Endodermal cell (in vitro differentiated cells): ENCODE measurements around the gene KLHL20. TPM values are rescaled to one million over a fixed set of nuclear protein-coding genes. Genes with fewer than 3 reads are reported as not detected.
"Not testable (repeated sequence)": the region's sequence is repeated elsewhere in the genome, so short reads cannot be mapped to it uniquely, and the experiment has no call there.

ENCODE experiments used
- DNase-seq: peaks from one replicate; pipeline ENCODE4 v3.0.0-alpha.2; 2017
- H3K27ac ChIP-seq: 2 replicates; pipeline ENCODE4 v1.5.1; 2013; ENCODE audit warnings: mild to moderate bottlenecking, low read depth, low read length, moderate library complexity
- H3K27me3 ChIP-seq: 2 replicates; pipeline ENCODE4 v1.6.1; 2013; ENCODE audit warnings: mild to moderate bottlenecking, low read length, moderate library complexity; ENCODE audit not compliant: insufficient read depth, control insufficient read depth, poor library complexity, severe bottlenecking
- H3K36me3 ChIP-seq: 2 replicates; pipeline ENCODE4 v1.7.0; 2013; ENCODE audit warnings: mild to moderate bottlenecking, low read length, moderate library complexity; ENCODE audit not compliant: control insufficient read depth, insufficient read depth
- H3K4me1 ChIP-seq: one replicate; pipeline ENCODE4 v1.7.0; 2013; ENCODE audit warnings: low read length; ENCODE audit not compliant: control insufficient read depth, insufficient read depth
- H3K4me3 ChIP-seq: 2 replicates; pipeline ENCODE4 v1.5.1; 2013; ENCODE audit warnings: mild to moderate bottlenecking, low read length, moderate library complexity
- H3K9ac ChIP-seq: 2 replicates; pipeline ENCODE4 v1.6.1; 2013; ENCODE audit warnings: mild to moderate bottlenecking, low read length, moderate library complexity; ENCODE audit not compliant: poor library complexity, severe bottlenecking; ENCODE audit errors: extremely low read depth
- H3K9me3 ChIP-seq: 2 replicates; pipeline ENCODE4 v1.6.1; 2013; ENCODE audit warnings: mild to moderate bottlenecking, low read length, moderate library complexity; ENCODE audit not compliant: control insufficient read depth
- H3K27ac Mint-ChIP-seq: 2 replicates; pipeline ENCODE4 v1.8.0; 2020; ENCODE audit warnings: mixed read lengths
- H3K27me3 Mint-ChIP-seq: 2 replicates; pipeline ENCODE4 v1.8.0; 2021; ENCODE audit warnings: mild to moderate bottlenecking, mixed read lengths; ENCODE audit not compliant: insufficient read depth
- H3K36me3 Mint-ChIP-seq: 2 replicates; pipeline ENCODE4 v1.8.0; 2020; ENCODE audit warnings: low read depth, mixed read lengths
- H3K4me1 Mint-ChIP-seq: 2 replicates; pipeline ENCODE4 v1.8.0; 2020; ENCODE audit warnings: mixed read lengths
- H3K4me3 Mint-ChIP-seq: 2 replicates; pipeline ENCODE4 v1.8.0; 2020; ENCODE audit warnings: mild to moderate bottlenecking, moderate library complexity, mixed read lengths
- H3K9me3 Mint-ChIP-seq: 2 replicates; pipeline ENCODE4 v1.8.0; 2020; ENCODE audit warnings: mild to moderate bottlenecking, mixed read lengths
- CTCF ChIP-seq: fragments of 200-600 bp; sonication (generic); conservative IDR thresholded peaks from 2 replicates; pipeline ENCODE4 v1.5.0; 2021; ENCODE audit warnings: antibody characterized with exemption, mild to moderate bottlenecking
- WGBS, 2 experiments: methylation state at CpG; one replicate each; pipeline versions ENCODE4 v1.1.5 to v1.1.7; 2013; ENCODE audit warnings: missing lambda C conversion rate in 2 of 2, mixed read lengths in 1 of 2; ENCODE audit not compliant: insufficient coverage in 1 of 2, insufficient read length in 1 of 2; 5-methylcytosine and 5-hydroxymethylcytosine counted together
- total RNA-seq, 2 donors: library from RNA; stranded (reverse); fragmentation: NEBNext Ultra II Directional in 1 of 2; extraction: Animal tissue kit (Norgen Biotek cat#: 25700) in 1 of 2; gene quantifications; 2 replicates in 1 of 2; 3 replicates in 1 of 2; pipeline ENCODE4 v1.2.1, GENCODE V29; 2021

KLHL20 gene
- total RNA-seq, 2 donors from 2014 or later, result 15.6 to 17.3 TPM

- H3K9me3 Mint-ChIP-seq, result peaks cover 45% of the 10 kb centered on the region
- 86 to 97% methylated on average over 3 to 5 of the region's 5 CpGs for WGBS, 2 experiments
- TF ChIP-seq CTCF, result no peak
- DNase-seq, result no peak
- H3K27ac Mint-ChIP-seq, result peak overlapping the region; percentile 71
- peaks cover 82% of the 10 kb centered on the region for H3K36me3 Mint-ChIP-seq
- Histone ChIP-seq H3K27ac (no peak overlapping the region), H3K4me3 (no peak overlapping the region), H3K4me1 (no peaks in the 10 kb centered on the region), H3K36me3 (peaks cover 49% of the 10 kb centered on the region), H3K27me3 (no peaks in the 10 kb centered on the region), H3K9ac (no peak overlapping the region), H3K9me3 (peaks cover 36% of the 10 kb centered on the region)
- no peaks in the 10 kb centered on the region for H3K4me1 Mint-ChIP-seq
- H3K27me3 Mint-ChIP-seq, result no peaks in the 10 kb centered on the region
- H3K4me3 Mint-ChIP-seq, result no peak overlapping the region
Observed at GRCh38 chr1:173758980-173759379, 44.2 kb downstream of the KLHL20 start.

- H3K27me3 Mint-ChIP-seq, H3K4me1 ChIP-seq, H3K27ac Mint-ChIP-seq, H3K27me3 ChIP-seq, H3K9ac ChIP-seq, DNase-seq, H3K27ac ChIP-seq, H3K4me1 Mint-ChIP-seq, H3K4me3 Mint-ChIP-seq: not testable (repeated sequence)
- H3K36me3 Mint-ChIP-seq, result peaks cover 52% of the 10 kb centered on the region
- H3K36me3 ChIP-seq, result peaks cover 34% of the 10 kb centered on the region
- peak overlapping the region; percentile 12 for H3K4me3 ChIP-seq
- 95 to 96% methylated on average over 6 of the region's 6 CpGs for WGBS, 2 experiments
- H3K9me3 Mint-ChIP-seq, result peaks cover 47% of the 10 kb centered on the region
- H3K9me3 ChIP-seq, result peaks cover 41% of the 10 kb centered on the region
Observed at GRCh38 chr1:173764331-173764730, 49.5 kb downstream of the KLHL20 start.

DNA sequence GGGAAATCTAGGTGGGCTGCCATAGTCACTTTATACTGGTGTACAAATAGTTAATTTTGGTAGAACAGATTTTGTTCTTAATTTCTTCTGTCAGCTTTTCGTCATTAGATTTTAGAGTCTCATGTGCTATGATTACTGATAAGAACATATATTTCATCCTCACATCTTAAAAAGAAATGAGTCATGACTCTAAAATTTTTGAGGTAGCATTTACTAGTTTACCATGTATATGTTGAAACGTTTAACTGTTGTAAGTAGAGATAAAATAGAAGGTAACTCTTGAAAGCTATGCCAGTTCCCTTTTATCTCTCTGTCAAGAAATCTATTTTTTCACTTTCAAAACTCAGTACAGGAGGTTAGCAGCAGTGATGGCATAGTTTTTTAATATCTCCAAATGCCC is 53.4 kb downstream of the KLHL20 start:
- no peaks in the 10 kb centered on the region for H3K27me3 Mint-ChIP-seq
- H3K4me3 Mint-ChIP-seq, result no peak overlapping the region
- no peak for TF ChIP-seq CTCF
- Histone ChIP-seq H3K4me3 (no peak overlapping the region), H3K27me3 (no peaks in the 10 kb centered on the region), H3K36me3 (peaks cover 24% of the 10 kb centered on the region), H3K9ac (no peak overlapping the region), H3K9me3 (peaks cover 16% of the 10 kb centered on the region), H3K4me1 (no peaks in the 10 kb centered on the region), H3K27ac (no peak overlapping the region)
- H3K4me1 Mint-ChIP-seq, result no peaks in the 10 kb centered on the region
- H3K36me3 Mint-ChIP-seq, result peaks cover 23% of the 10 kb centered on the region
- peaks cover 14% of the 10 kb centered on the region for H3K9me3 Mint-ChIP-seq
- WGBS, 2 experiments, result 100% methylated on average over 1 of the region's 2 CpGs
- no peak overlapping the region for H3K27ac Mint-ChIP-seq
- no peak for DNase-seq

- no peak overlapping the region for H3K4me3 Mint-ChIP-seq
Observed at GRCh38 chr1:173768827-173769226, 54.0 kb downstream of the KLHL20 start.

DNA sequence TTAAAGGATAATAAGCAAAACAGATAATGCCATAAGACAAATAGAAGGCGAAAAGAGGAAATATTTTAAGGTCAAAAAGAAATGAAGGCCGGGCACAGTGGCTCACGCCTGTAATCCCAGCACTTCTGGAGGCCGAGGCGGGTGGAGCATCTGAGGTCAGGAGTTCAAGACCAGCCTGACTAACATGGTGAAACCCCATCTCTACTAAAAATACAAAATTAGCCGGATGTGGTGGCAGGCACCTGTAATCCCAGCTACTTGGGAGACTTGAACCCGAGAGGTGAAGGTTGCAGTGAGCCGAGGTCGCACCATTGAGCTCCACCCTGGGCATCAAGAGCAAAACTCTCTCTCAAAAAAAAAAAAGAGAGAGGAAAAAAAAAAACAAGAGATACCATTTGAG is 55.5 kb downstream of the KLHL20 start:
- WGBS, 2 experiments, result 87 to 89% methylated on average over 5 to 9 of the region's 9 CpGs
- not testable (repeated sequence) for H3K4me1 ChIP-seq, H3K4me3 ChIP-seq, H3K27ac Mint-ChIP-seq, H3K27me3 Mint-ChIP-seq, H3K4me1 Mint-ChIP-seq, H3K4me3 Mint-ChIP-seq, H3K27me3 ChIP-seq, H3K9me3 Mint-ChIP-seq, DNase-seq, H3K27ac ChIP-seq, H3K9me3 ChIP-seq, H3K9ac ChIP-seq
- H3K36me3 Mint-ChIP-seq, result peaks cover 16% of the 10 kb centered on the region
- peaks cover 28% of the 10 kb centered on the region for H3K36me3 ChIP-seq

More at GRCh38 chr1:173768827-173769226, 54.0 kb downstream of the KLHL20 start:
- Histone ChIP-seq H3K9ac (no peak overlapping the region), H3K27me3 (no peaks in the 10 kb centered on the region), H3K4me1 (no peaks in the 10 kb centered on the region), H3K9me3 (peaks cover 10% of the 10 kb centered on the region), H3K4me3 (no peak overlapping the region), H3K27ac (no peak overlapping the region), H3K36me3 (peaks cover 24% of the 10 kb centered on the region)
- H3K4me1 Mint-ChIP-seq, result no peaks in the 10 kb centered on the region
- no peak for DNase-seq
- peak overlapping the region; percentile 33 for H3K27ac Mint-ChIP-seq
- no peaks in the 10 kb centered on the region for H3K27me3 Mint-ChIP-seq
- whole genome bisulfite sequencing, 2 experiments, result 93 to 98% methylated on average over 3 of the region's 3 CpGs
- peaks cover 8% of the 10 kb centered on the region for H3K9me3 Mint-ChIP-seq
- H3K36me3 Mint-ChIP-seq, result peaks cover 16% of the 10 kb centered on the region
- no peak for TF ChIP-seq CTCF
